ENCODE results near the gene ESYT1.

The ESYT1 gene

GRCh38 chr12:56127485-56127887, 581 bp upstream of the ESYT1 start:
- no peak for DNase-seq (ENCODE audit: low read depth)

GRCh38 chr12:56128670-56129205, 671 bp downstream of the ESYT1 start:
- no peak for DNase-seq (ENCODE audit: low read depth)

GRCh38 chr12:56129206-56129941, 1.3 kb downstream of the ESYT1 start:
- peak; percentile 66 for DNase-seq (ENCODE audit: low read depth)

- no peak for DNase-seq (ENCODE audit: low read depth)
Observed at GRCh38 chr12:56129942-56130495, 2.0 kb downstream of the ESYT1 start.

- no peak for DNase-seq (ENCODE audit: low read depth)
Observed at GRCh38 chr12:56130876-56131275, 2.8 kb downstream of the ESYT1 start.

- no peak for DNase-seq (ENCODE audit: low read depth)
Observed at GRCh38 chr12:56134897-56135296, 6.8 kb downstream of the ESYT1 start.

- no peak for DNase-seq (ENCODE audit: low read depth)
Observed at GRCh38 chr12:56137853-56138571, 9.9 kb downstream of the ESYT1 start.

- no peak for DNase-seq (ENCODE audit: low read depth)
Observed at GRCh38 chr12:56141946-56142784, 14.1 kb downstream of the ESYT1 start.

GRCh38 chr12:56143217-56143616, 15.2 kb downstream of the ESYT1 start:
- DNase-seq (ENCODE audit: low read depth), result no peak

- DNase-seq (ENCODE audit: low read depth), result no peak
Observed at GRCh38 chr12:56143870-56144269, 15.8 kb downstream of the ESYT1 start.

- DNase-seq (ENCODE audit: low read depth), result no peak
Observed at GRCh38 chr12:56145217-56145616, 17.1 kb downstream of the ESYT1 start.

- no peak for DNase-seq (ENCODE audit: low read depth)
Observed at GRCh38 chr12:56146492-56147460, 18.7 kb downstream of the ESYT1 start.

GRCh38 chr12:56150563-56150962, 22.5 kb downstream of the ESYT1 start:
- DNase-seq (ENCODE audit: low read depth), result no peak

- peak; percentile 50 for DNase-seq (ENCODE audit: low read depth)
Observed at GRCh38 chr12:56151672-56152131, 23.6 kb downstream of the ESYT1 start.

GRCh38 chr12:56152132-56152755, 24.2 kb downstream of the ESYT1 start, which contains the start of gene MYL6B:
Gene MYL6B (plus strand): TSS chr12:56152587. CDS start chr12:56153919, 1,332 bp downstream.
- DNase-seq (ENCODE audit: low read depth), result peak; percentile 88

- DNase-seq (ENCODE audit: low read depth), result no peak
Observed at GRCh38 chr12:56152756-56153677, 24.9 kb downstream of the ESYT1 start.

GRCh38 chr12:56153678-56154065, 25.6 kb downstream of the ESYT1 start:
- DNase-seq (ENCODE audit: low read depth), result no peak

GRCh38 chr12:56154246-56154771, 26.2 kb downstream of the ESYT1 start:
- DNase-seq (ENCODE audit: low read depth), result no peak

GRCh38 chr12:56154818-56155217, 26.8 kb downstream of the ESYT1 start:
- DNase-seq (ENCODE audit: low read depth), result no peak

Data from activated T-cell treated with anti-CD3 and anti-CD28 coated beads for 1 hour (primary cell).